ENCODE results near the gene MAGEL2. TPM values are rescaled to one million over a fixed set of nuclear protein-coding genes. Genes with fewer than 3 reads are reported as not detected.
A peak's percentile ranks its signal among the peaks of the same experiment; 100 is the strongest.

The MAGEL2 gene
- total RNA-seq, 1 donor from 2014 or later, result 0.12 TPM

- no peak overlapping the region for H3K4me3 ChIP-seq
- H3K36me3 ChIP-seq, result no peaks in the 10 kb centered on the region
- intact Hi-C loops (cut with DNase I), result loop anchor here (10.0 kb wide), 1 partner anchor 232 kb away; no protein-coding TSS in a partner anchor
- ATAC-seq (peak; percentile 69 to 83), DNase-seq (peak; percentile 57)
- H3K27me3 ChIP-seq (ENCODE audit: low read depth), result peaks cover 15% of the 10 kb centered on the region
- H3K4me1 ChIP-seq, result no peaks in the 10 kb centered on the region
- H3K27ac ChIP-seq, result no peak overlapping the region
- peak; percentile 85 for TF ChIP-seq CTCF (IDR thresholded peaks at IDR 0.05)
- no peaks in the 10 kb centered on the region for H3K9me3 ChIP-seq
These were observed 5.1 kb downstream of the MAGEL2 start for GRCh38 chr15:23642413-23643044.

- Histone ChIP-seq H3K36me3 (no peaks in the 10 kb centered on the region), H3K4me1 (no peaks in the 10 kb centered on the region), H3K27me3 (ENCODE audit: low read depth) (peaks cover 7% of the 10 kb centered on the region), H3K9me3 (no peaks in the 10 kb centered on the region), H3K4me3 (no peak overlapping the region), H3K27ac (no peak overlapping the region)
- ATAC-seq (no peak), DNase-seq (no peak)
- TF ChIP-seq CTCF (IDR thresholded peaks at IDR 0.05), result no peak
- intact Hi-C loops (cut with DNase I), result no loop called here
These were observed 13.5 kb downstream of the MAGEL2 start for GRCh38 chr15:23634181-23634580.

- no peak for ATAC-seq
- no peak for DNase-seq
- no peaks in the 10 kb centered on the region for H3K4me1 ChIP-seq
- H3K4me3 ChIP-seq, result no peak overlapping the region
- peaks cover 16% of the 10 kb centered on the region for H3K27me3 ChIP-seq (ENCODE audit: low read depth)
- H3K36me3 ChIP-seq, result no peaks in the 10 kb centered on the region
- no peak overlapping the region for H3K27ac ChIP-seq
- intact Hi-C loops (cut with DNase I), result no loop called here
- TF ChIP-seq CTCF (IDR thresholded peaks at IDR 0.05), result peak; percentile 32
- no peaks in the 10 kb centered on the region for H3K9me3 ChIP-seq
These were observed 18.3 kb downstream of the MAGEL2 start for GRCh38 chr15:23629234-23629805.

- Histone ChIP-seq H3K4me3 (no peak overlapping the region), H3K36me3 (no peaks in the 10 kb centered on the region), H3K9me3 (no peaks in the 10 kb centered on the region), H3K27ac (no peak overlapping the region), H3K4me1 (no peaks in the 10 kb centered on the region), H3K27me3 (ENCODE audit: low read depth) (peaks cover 16% of the 10 kb centered on the region)
- ATAC-seq (no peak), DNase-seq (no peak)
- intact Hi-C loops (cut with DNase I), result no loop called here
- TF ChIP-seq CTCF (IDR thresholded peaks at IDR 0.05), result no peak
These were observed 18.9 kb downstream of the MAGEL2 start for GRCh38 chr15:23628612-23629233.

GRCh38 chr15:23616536-23616935, 31.1 kb downstream of the MAGEL2 start:
- Histone ChIP-seq H3K27ac (no peak overlapping the region), H3K4me3 (no peak overlapping the region), H3K4me1 (no peaks in the 10 kb centered on the region), H3K9me3 (no peaks in the 10 kb centered on the region), H3K36me3 (no peaks in the 10 kb centered on the region), H3K27me3 (ENCODE audit: low read depth) (no peaks in the 10 kb centered on the region)
- ATAC-seq, result no peak
- DNase-seq, result no peak
- no peak for TF ChIP-seq CTCF (IDR thresholded peaks at IDR 0.05)
- intact Hi-C loops (cut with DNase I), result no loop called here
